ENCODE results near the gene P4HA2. TPM values are rescaled to one million over a fixed set of nuclear protein-coding genes. Genes with fewer than 3 reads are reported as not detected.

The P4HA2 gene
- total RNA-seq, 1 experiment from 2014 or later = 15.1 TPM

DNA sequence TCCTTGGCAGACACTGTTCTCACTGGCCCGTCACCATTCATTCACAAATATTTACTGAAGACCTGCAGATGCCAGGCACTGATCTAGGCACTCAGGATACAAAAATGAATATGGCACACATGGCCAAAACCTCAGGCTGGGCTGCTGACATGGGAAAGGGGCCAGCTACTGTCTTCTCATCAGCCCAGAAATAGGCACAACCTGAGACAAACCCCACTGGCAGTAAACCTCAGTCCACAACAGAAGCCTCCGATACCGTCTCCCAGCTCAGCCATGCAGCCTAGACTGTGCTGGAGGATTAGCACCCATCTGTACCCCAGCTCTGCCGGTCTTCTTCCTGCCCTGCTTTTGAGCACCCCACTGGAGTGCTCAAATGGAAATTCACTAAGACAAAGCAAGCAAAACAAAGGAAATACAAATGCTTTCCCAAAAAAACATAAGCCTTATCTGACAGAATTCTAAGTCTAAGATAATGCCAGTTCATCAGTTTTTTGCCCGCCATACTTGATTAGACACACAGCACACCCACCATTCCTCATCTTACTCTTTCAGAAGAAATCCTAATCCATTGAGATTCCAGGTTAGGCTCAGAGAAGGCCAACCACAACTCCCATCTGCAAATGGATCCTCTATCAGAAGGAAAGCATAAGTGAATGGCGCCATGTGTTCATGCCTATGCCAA lies 8.2 kb downstream of the P4HA2 start (continued):
- TF ChIP-seq, protein P1, sequence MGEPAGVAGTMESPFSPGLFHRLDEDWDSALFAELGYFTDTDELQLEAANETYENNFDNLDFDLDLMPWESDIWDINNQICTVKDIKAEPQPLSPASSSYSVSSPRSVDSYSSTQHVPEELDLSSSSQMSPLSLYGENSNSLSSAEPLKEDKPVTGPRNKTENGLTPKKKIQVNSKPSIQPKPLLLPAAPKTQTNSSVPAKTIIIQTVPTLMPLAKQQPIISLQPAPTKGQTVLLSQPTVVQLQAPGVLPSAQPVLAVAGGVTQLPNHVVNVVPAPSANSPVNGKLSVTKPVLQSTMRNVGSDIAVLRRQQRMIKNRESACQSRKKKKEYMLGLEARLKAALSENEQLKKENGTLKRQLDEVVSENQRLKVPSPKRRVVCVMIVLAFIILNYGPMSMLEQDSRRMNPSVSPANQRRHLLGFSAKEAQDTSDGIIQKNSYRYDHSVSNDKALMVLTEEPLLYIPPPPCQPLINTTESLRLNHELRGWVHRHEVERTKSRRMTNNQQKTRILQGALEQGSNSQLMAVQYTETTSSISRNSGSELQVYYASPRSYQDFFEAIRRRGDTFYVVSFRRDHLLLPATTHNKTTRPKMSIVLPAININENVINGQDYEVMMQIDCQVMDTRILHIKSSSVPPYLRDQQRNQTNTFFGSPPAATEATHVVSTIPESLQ (CRISPR knock-in tag; IDR thresholded peaks at IDR 0.05) = no peak
- TF ChIP-seq EMX1 (CRISPR knock-in tag; IDR thresholded peaks at IDR 0.05) = no peak
- no peak for TF ChIP-seq GRHL2 (CRISPR knock-in tag; IDR thresholded peaks at IDR 0.05; ENCODE audit: insufficient replicate concordance, severe bottlenecking)
- no peak for TF ChIP-seq TCF7 (CRISPR knock-in tag; IDR thresholded peaks at IDR 0.05; ENCODE audit: low read depth)
- no peak for TF ChIP-seq PRDM15 (CRISPR knock-in tag; IDR thresholded peaks at IDR 0.05)
- TF ChIP-seq JAZF1 (CRISPR knock-in tag; IDR thresholded peaks at IDR 0.05) = no peak

- no peaks in the 10 kb centered on the region for H3K9me3 Mint-ChIP-seq
- 0 out of 2 replicates have a peak, but pooled peaks cover 3% of the 10 kb centered on the region for H3K4me1 Mint-ChIP-seq
- ChIA-PET POLR2A (no interaction called here), CTCF (interaction anchor here (1.3 kb wide), 1 partner anchor 28 kb away, joined by 3 read pairs; no protein-coding TSS in a partner anchor)
- ATAC-seq (no peak), DNase-seq (ENCODE audit: low spot score) (no peak)
- no peak overlapping the region for H3K4me3 Mint-ChIP-seq
- H3K27ac Mint-ChIP-seq = no peak overlapping the region
- no peaks in the 10 kb centered on the region for H3K36me3 Mint-ChIP-seq
- H3K27me3 Mint-ChIP-seq (ENCODE audit: low read depth) = no peaks in the 10 kb centered on the region
- TF ChIP-seq NFE2L1 (CRISPR knock-in tag; IDR thresholded peaks at IDR 0.05) (no peak), CTCF (IDR thresholded peaks at IDR 0.05) (no peak), ZNF512 (CRISPR knock-in tag; IDR thresholded peaks at IDR 0.05; ENCODE audit: borderline replicate concordance) (no peak), IRF2 (CRISPR knock-in tag; IDR thresholded peaks at IDR 0.05; ENCODE audit: borderline replicate concordance, low read depth) (no peak), NR2C2 (CRISPR knock-in tag; IDR thresholded peaks at IDR 0.05) (no peak), CREB1 (CRISPR knock-in tag; IDR thresholded peaks at IDR 0.05) (no peak), ZNF396 (CRISPR knock-in tag; IDR thresholded peaks at IDR 0.05; ENCODE audit: borderline replicate concordance) (no peak), GRHL2 (CRISPR knock-in tag; IDR thresholded peaks at IDR 0.05; ENCODE audit: insufficient replicate concordance, severe bottlenecking) (no peak), ZBTB21 (CRISPR knock-in tag; IDR thresholded peaks at IDR 0.05; ENCODE audit: borderline replicate concordance) (no peak), ZMAT4 (CRISPR knock-in tag; IDR thresholded peaks at IDR 0.05) (no peak), USF2 (CRISPR knock-in tag; IDR thresholded peaks at IDR 0.05) (no peak), CREM (CRISPR knock-in tag; IDR thresholded peaks at IDR 0.05) (no peak), TP53 (CRISPR knock-in tag; IDR thresholded peaks at IDR 0.05) (no peak)
- TF ChIP-seq, protein P1 (CRISPR knock-in tag; IDR thresholded peaks at IDR 0.05) = no peak
- TF ChIP-seq, protein P2, sequence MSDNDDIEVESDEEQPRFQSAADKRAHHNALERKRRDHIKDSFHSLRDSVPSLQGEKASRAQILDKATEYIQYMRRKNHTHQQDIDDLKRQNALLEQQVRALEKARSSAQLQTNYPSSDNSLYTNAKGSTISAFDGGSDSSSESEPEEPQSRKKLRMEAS (CRISPR knock-in tag; IDR thresholded peaks at IDR 0.05) = no peak
- TF ChIP-seq, protein P3, sequence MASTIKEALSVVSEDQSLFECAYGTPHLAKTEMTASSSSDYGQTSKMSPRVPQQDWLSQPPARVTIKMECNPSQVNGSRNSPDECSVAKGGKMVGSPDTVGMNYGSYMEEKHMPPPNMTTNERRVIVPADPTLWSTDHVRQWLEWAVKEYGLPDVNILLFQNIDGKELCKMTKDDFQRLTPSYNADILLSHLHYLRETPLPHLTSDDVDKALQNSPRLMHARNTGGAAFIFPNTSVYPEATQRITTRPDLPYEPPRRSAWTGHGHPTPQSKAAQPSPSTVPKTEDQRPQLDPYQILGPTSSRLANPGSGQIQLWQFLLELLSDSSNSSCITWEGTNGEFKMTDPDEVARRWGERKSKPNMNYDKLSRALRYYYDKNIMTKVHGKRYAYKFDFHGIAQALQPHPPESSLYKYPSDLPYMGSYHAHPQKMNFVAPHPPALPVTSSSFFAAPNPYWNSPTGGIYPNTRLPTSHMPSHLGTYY (CRISPR knock-in tag; IDR thresholded peaks at IDR 0.05) = no peak
Observed at GRCh38 chr5:132218321-132218720, 9.3 kb downstream of the P4HA2 start.

Measured in WTC11 (cell line).